Midbrain (tissue), 1 donor: Measurements from ENCODE around the gene CHL1.

Experiments
- DNase-seq: peaks from one replicate; lab custom pipeline; 2025; lab: John Stamatoyannopoulos, UW

The CHL1 gene

DNA sequence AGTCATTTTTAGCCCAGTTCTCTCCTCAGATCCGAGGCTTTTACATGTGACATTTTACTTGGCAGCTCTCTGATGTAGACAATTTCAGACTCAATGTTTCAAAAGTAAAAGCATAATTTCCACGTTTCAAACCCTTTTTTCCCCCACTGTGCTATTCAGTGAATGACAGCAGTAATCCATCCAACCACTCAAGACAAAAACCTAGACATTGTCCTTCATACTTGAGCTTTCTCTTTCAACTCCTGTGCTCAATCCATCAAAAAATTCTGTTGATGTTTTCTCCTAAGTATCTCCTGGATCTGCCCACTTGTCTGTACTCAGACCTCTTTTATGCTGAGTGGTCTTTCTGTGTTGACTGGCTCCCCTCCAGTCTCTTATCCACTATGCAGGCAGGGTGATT is 214.7 kb downstream of the CHL1 start:
- DNase-seq, result no peak

DNA sequence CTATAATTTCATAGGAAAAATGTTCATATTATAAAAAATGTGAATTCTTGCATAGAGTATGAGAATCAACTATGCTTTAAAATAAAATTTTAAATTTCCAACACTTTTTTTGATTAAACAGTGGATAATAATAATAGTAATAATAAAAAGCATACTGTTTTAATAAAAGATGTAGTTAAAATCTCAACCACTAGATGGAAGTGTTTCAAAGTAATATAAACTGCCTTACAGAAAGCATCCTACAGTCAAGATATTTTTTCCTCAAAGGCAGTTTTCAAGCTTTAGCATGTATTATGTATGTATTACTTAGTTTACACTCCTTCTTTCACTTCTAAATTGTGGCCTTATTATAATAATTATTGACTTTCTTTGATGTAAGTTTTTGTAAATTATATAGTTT is 217.5 kb downstream of the CHL1 start:
- no peak for DNase-seq

DNA sequence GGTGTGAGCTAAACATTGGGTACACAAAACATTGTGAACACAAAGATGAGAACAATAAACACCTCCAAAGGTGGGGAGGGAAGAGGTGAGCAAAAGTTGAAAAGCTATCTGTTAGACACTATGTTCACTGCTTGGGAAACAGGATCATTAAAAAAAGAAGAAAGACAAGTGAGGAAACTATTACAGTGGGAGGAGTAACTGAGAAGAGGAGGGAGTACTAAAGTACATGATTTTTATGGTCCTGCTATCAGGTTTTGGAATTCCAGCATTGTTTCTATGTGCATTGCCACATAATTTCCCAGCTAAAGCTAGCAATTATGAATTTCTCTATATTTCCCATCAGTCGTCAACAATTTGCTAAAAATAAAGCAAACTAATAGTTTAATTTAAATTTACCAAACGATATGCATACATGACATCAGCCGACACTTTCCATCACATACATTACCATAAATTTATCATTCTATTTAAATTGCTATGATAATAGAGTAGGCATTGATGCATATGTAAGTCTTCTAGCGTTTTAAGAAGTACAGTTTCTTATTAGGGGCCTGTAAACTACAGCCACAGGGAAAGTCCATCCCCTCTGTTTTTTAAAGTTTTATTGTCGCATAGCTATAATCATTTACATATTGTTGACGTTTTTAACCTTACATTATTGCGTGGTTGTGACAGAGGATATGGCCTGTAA is 221.8 kb downstream of the CHL1 start:
- no peak for DNase-seq

DNA sequence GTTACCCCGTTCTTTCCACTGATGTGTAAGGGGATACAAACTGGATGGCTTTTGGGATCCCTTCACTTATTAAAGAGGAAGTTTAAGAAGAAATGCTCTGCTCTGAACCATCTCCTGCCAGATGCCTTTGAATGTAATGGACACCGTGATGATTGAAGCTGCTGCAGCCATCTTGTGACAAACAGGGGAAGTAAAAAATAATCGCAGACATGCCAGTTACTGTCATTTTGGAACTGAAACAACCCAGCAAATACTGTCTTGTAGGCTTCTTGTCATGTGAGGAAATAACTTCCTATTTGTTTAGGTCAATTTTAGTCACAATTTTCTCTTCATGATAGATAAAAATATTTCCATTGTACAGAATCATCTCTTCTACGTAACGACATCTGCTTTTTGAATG is 224.0 kb downstream of the CHL1 start:
- no peak for DNase-seq

DNA sequence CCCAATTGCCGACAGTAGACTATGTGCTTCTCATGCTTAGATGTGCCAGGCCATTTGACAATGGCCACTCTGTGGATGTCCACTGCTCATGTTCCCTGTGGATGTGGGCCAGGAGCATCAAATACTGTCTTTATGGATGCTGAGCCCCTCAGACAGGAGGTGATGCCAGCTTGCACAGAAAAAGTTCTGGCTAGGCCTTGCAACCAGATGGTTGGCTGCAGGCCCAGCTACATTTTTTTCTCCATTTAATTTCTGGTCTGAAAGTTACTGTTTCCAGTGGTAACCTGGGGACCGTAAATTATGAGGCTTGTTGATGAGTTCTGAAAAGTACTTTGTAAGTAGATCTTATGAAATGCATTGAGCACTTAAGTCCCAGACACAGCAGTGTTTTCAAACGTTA is 228.5 kb downstream of the CHL1 start:
- DNase-seq, result no peak

DNA sequence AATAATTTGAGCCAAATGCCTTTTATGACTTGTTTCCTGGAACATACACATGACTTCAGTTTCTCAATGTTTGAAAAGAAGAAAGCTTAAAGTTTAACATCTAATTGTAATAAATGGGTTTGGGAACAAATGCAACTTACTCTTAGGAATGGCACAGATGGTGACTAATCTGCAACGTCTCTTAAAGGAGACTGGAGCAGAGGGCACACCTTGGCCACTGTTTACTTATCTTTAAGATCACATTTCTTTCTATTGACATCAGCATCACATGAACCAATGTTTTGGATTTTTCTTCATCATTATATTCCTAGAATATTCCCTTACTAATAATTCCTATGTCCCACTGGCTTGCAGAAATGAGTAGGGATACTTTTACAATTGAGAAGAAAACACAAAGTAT is 229.5 kb downstream of the CHL1 start:
- DNase-seq, result no peak

DNA sequence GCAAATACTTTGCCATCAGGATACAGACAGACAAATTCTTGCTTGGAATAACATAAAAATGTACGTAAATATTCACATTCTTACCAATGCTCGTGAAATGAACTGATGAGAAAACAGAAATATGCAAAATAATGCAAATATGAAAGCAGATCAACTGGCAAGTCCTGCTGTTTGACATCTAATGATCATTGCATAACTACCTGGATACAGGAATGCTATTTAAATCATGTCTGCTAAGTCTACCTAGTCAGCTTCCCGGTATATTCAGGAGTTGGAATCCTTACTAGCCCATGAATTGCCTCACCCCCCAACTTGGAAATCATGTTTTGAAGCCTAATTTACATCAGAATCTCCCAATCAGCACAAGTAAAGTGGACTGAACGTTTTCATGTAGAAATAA is 230.6 kb downstream of the CHL1 start:
- no peak for DNase-seq

DNA sequence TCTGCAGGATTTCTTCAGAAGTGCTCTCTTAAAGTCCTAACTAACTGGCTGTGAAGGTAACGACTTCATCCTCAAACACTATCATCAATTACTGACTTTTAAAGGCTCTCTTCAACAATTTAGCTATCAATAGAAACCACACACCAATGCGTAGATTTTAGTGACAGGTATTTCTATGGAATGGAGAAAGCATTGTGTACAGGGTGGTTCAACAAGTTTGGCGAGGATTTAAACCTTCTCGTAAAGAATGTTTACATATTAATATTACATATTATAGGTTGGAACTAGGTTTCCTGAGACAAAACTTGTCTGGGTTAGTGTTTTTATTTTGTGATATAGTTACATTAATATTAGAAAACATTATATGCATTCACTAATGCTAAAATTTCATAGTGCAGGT is 233.6 kb downstream of the CHL1 start:
- DNase-seq, result no peak

DNA sequence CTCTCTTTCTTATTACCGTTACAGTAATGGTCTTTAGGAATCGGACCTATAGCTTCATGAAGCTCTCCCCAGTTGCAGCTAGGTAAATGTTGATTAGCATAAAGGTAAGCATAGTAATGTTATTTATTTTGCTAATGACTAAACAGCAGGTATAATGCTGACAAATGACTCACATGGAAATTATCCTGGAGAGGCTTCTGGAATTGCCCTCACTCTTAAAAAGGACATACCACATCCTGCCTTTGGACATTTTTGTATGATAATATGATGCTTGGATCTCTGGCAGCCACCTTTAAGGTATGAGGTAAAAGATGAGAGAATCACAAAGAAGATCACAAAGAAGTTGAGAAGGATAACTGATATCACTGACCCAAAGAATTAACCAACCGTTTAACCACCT is 238.6 kb downstream of the CHL1 start:
- DNase-seq, result no peak

DNA sequence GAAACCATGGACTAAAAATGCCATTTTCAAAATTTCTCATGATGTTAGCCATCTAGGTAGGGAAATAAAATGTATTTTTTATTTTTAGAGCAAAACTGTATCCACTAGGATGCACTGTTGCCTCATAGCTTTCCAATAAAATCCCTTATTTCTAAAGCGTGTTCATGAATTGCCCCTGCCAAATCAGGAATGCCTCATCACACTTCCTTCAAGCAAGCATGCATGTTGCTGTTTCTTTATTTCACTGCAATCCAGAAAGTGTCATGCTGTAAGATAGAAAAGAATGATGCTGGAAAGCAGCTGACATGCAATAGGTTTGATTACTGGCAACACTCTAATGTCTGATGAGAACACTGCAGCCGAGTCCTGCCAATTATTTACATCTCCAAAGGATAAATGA is 239.5 kb downstream of the CHL1 start:
- no peak for DNase-seq

DNA sequence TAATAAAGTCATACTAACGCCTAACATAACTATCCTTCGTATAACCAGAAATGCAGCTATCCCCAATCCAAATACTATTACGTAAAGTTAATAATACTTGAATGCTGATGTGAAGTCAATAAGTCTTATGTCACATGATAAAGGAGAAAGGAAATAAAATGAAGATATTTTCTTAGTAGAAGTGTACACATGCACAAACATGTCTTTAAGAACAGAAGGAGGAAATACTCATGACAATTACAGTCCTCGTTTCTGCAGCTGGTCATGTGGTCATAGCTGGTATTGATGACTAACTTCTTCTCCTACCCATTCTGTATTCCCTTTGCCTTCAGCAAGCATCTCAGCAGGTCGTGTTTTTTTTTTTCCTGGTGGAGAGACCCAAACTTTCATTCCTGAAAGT is 244.3 kb downstream of the CHL1 start:
- no peak for DNase-seq

DNA sequence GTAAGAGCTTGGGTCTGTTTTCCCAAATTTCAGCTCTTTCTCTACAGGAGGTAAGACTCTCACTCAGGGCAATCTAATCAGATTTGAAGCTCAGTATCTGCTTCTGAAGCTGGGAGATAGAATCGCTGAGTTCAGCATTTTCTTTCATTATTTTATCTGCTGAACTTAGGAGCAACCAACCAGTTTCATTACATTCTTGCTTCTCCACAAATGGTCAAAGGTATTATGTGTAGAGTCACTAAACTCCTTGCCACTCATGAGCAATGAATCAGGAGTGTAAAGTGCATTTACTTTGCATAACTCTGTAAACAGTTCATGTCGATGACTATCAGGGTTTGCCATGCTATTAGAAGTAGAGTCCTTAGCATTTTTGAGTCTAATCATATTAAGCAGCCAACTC is 249.4 kb downstream of the CHL1 start:
- no peak for DNase-seq

DNA sequence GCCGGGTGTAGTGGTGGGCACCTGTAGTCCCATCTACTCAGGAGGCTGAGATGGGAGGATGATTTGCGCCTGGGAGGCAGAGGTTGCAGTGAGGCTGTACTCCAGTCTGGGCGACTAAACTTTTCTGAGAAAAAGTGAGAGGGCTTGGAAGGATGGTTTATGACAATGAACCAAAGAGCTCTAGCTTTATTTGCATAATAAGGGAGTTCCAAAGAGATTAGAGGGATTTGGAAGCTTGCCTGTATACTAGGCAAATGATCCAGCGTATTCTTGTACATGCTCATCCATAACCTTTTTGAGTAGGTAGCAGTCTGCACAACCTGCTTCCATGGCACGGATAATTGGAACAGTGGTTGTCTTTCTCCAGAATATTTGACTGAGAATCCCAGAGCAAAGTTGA is 251.1 kb downstream of the CHL1 start:
- DNase-seq, result no peak

DNA sequence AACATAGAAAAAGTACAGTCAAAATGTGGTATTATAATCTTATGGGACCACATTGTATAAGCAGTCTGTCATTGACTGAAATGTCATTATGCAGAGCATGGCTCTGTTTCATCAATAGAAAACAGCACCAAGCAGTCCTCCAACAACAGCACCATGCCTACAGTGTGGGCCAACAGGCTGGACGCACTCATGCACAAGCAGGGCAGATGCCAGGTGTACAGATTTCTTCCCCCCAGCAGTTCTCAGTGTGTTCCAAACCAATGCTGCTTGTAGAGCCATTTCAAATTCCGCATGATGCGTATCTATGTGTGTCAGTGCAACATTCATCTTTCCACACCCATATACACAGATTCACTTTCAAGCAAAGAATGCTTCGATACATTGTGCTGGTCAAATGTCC is 253.1 kb downstream of the CHL1 start:
- no peak for DNase-seq

DNA sequence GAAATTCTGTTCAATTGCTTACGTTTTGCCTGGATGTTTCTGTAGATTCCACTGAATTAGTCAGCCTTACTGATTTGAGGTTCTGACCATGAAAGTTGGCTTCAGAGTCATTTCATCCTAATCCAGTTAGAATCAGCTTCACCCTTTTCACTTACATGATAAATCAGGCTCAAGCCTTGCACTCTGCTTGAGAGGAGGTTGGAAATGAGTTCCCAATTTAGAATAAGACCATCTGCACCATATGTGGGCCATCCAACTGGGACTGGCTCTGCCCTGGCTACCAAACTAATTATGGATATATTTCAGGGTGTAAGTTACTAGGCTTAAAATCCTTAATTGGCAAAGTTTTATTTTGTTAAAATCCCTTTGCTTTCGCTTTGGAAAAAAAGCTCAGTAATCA is 255.7 kb downstream of the CHL1 start:
- DNase-seq, result no peak

DNA sequence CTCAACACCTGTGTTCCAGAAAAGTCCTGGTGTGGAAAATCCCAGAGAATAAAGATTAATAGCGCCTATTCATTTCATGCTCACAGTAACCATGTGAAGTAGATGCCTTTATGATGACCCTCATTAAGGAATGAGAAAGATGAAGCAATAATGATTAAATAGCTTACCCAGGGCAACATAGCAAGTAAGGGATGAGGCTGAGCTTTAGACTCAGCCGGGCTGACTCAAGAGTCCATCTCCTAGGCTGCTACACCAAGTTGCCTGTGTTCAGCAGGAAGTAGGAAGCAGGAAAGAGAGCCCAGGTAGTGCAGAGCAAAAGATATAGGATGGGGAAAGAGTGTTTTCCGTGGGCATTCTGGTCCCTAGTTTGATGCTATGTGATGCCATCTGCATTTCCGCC is 256.5 kb downstream of the CHL1 start:
- no peak for DNase-seq

DNA sequence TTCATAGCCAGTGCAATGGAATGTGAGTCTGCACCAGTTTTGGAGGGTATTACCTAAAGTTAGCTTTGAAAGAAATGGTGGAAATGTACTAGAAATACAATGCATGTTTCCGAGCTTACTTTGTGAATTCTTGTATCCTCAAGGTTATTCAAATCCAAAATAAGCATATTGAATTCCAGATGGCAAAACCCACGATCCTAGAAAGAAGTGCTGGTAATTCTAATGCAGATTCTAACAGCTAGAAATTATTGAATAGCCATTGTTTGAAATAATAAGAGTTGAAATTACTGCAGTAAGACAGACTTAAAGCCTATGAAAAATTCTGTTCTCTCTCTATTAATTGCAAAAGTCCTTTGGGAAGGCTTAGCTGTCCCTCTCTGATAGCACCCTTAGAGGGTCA is 258.4 kb downstream of the CHL1 start:
- no peak for DNase-seq

DNA sequence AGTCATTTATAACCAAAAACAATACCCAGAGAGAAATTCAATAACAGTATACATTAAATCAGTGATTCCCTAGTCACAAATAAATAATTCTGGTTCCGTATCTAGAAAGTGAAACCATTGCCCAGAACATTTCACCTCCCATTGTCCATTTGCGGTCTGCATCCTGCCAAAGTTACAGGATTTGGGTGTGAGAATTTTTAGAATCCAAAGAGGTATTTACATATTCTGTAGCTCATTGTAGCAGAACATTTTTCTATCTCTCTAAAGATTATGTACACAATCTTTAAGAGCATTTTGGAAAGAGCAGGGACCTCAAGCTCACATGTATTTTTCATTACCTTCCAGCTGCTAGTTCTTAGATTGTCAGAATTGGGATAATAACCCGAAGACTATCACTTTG is 261.6 kb downstream of the CHL1 start:
- DNase-seq, result no peak

DNA sequence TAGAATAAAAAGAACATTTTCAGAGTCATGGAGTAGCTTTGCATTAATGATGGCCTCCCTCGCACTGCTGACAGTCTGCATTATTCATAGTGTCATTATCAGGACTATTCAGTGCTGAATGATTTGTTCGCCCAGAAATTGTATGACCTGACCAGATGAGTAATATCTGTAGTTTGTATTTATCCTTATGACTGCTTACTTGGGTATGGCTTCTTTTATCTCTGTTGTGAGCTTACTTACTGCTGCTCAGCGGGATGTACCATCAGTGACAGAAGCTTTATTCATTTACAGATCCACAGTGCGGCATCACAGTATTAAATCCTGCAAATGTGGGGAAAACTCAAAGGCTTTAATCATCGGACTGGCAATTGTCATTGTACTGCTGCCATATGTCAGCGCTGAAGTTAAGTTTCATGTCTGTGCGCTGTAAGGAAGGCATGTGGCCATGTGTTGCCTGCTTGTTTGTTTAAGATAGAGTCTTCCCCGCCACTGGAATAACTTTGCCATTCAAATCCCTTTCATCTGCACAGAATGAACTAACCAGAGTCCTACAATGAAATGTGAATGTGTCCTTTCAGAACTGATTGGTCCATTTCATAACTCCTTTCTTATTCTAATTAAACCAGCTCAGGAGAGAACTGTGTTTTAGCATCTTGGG is 262.2 kb downstream of the CHL1 start:
- DNase-seq, result no peak
